ENCODE results near the gene GRK5. TPM values are rescaled to one million over a fixed set of nuclear protein-coding genes. Genes with fewer than 3 reads are reported as not detected.

The GRK5 gene
- total RNA-seq, 1 donor from 2014 or later: 52.8 TPM

GRCh38 chr10:119319920-119320258 is 112.5 kb downstream of the GRK5 start:
- H3K4me1 ChIP-seq: peaks cover 95% of the 10 kb centered on the region
- intact Hi-C loops (cut with micrococcal nuclease): no loop called here
- peak overlapping the region; percentile 45 for H3K27ac ChIP-seq (replicated peaks)
- peaks cover 3% of the 10 kb centered on the region for H3K36me3 ChIP-seq
- no peak for TF ChIP-seq CTCF (IDR thresholded peaks at IDR 0.05; ENCODE audit: borderline replicate concordance)
- H3K27me3 ChIP-seq (ENCODE audit: low read depth): no peaks in the 10 kb centered on the region
- H3K4me3 ChIP-seq: no peak overlapping the region
- H3K9me3 ChIP-seq (replicated peaks): peaks cover 4% of the 10 kb centered on the region
- DNase-seq: no peak

- intact Hi-C loops (cut with micrococcal nuclease): no loop called here
- Histone ChIP-seq H3K27ac (replicated peaks) (peak overlapping the region; percentile 32), H3K27me3 (ENCODE audit: low read depth) (no peaks in the 10 kb centered on the region), H3K4me1 (peaks cover 91% of the 10 kb centered on the region), H3K36me3 (peaks cover 3% of the 10 kb centered on the region), H3K4me3 (no peak overlapping the region), H3K9me3 (replicated peaks) (peaks cover 4% of the 10 kb centered on the region)
- no peak for TF ChIP-seq CTCF (IDR thresholded peaks at IDR 0.05; ENCODE audit: borderline replicate concordance)
- DNase-seq: no peak
Observed at GRCh38 chr10:119320981-119321380, 113.6 kb downstream of the GRK5 start.

- no peak for TF ChIP-seq CTCF (IDR thresholded peaks at IDR 0.05; ENCODE audit: borderline replicate concordance)
- H3K4me3 ChIP-seq: no peak overlapping the region
- peaks cover 4% of the 10 kb centered on the region for H3K9me3 ChIP-seq (replicated peaks)
- intact Hi-C loops (cut with micrococcal nuclease): no loop called here
- DNase-seq: no peak
- peaks cover 24% of the 10 kb centered on the region for H3K36me3 ChIP-seq
- peaks cover 74% of the 10 kb centered on the region for H3K4me1 ChIP-seq
- H3K27me3 ChIP-seq (ENCODE audit: low read depth): no peaks in the 10 kb centered on the region
- H3K27ac ChIP-seq (replicated peaks): peak overlapping the region; percentile 41
Observed at GRCh38 chr10:119323085-119324016, 116.0 kb downstream of the GRK5 start.

GRCh38 chr10:119325131-119325530 is 117.8 kb downstream of the GRK5 start:
- Histone ChIP-seq H3K4me1 (peaks cover 60% of the 10 kb centered on the region), H3K9me3 (replicated peaks) (peaks cover 4% of the 10 kb centered on the region), H3K4me3 (no peak overlapping the region), H3K27me3 (ENCODE audit: low read depth) (no peaks in the 10 kb centered on the region), H3K36me3 (peaks cover 28% of the 10 kb centered on the region), H3K27ac (replicated peaks) (peak overlapping the region; percentile 16)
- no peak for DNase-seq
- no peak for TF ChIP-seq CTCF (IDR thresholded peaks at IDR 0.05; ENCODE audit: borderline replicate concordance)
- intact Hi-C loops (cut with micrococcal nuclease): no loop called here

- intact Hi-C loops (cut with micrococcal nuclease): no loop called here
- no peak for TF ChIP-seq CTCF (IDR thresholded peaks at IDR 0.05; ENCODE audit: borderline replicate concordance)
- peaks cover 25% of the 10 kb centered on the region for H3K36me3 ChIP-seq
- no peak for DNase-seq
- no peaks in the 10 kb centered on the region for H3K27me3 ChIP-seq (ENCODE audit: low read depth)
- H3K4me3 ChIP-seq: no peak overlapping the region
- peaks cover 60% of the 10 kb centered on the region for H3K4me1 ChIP-seq
- peaks cover 2% of the 10 kb centered on the region for H3K9me3 ChIP-seq (replicated peaks)
- H3K27ac ChIP-seq (replicated peaks): no peak overlapping the region
Observed at GRCh38 chr10:119326167-119326566, 118.8 kb downstream of the GRK5 start.

Data from left ventricle myocardium inferior (tissue), 1 donor.